Right lobe of liver (tissue), 6 donors: Measurements from ENCODE around the gene ZFP92. TPM values are rescaled to one million over a fixed set of nuclear protein-coding genes. Genes with fewer than 3 reads are reported as not detected.

Experiments used
- ATAC-seq, 4 donors: fragments of 200-7000 bp; cut with Tn5 transposase; one replicate each; pipeline ENCODE4 v1.9.1; 2020; ENCODE audit warnings: mild to moderate bottlenecking in 4 of 4, moderate library complexity in 4 of 4
- DNase-seq, 3 donors: peaks; one replicate each; pipeline ENCODE4 v3.0.0-alpha.2; 2020
- H3K27ac ChIP-seq, 3 donors: fragments of 200-600 bp; one replicate each; pipeline ENCODE4 v1.8.0; 2022
- H3K27me3 ChIP-seq, 2 donors: fragments of 200-600 bp; one replicate each; pipeline ENCODE4 v1.8.0; 2022
- H3K36me3 ChIP-seq, 4 donors: fragments of 200-600 bp; sonication (generic) in 1 of 4; one replicate each; pipeline versions ENCODE4 v1.5.1 to v1.8.0; 2017 to 2022; ENCODE audit warnings: control low read depth in 1 of 4
- H3K4me1 ChIP-seq, 4 donors: fragments of 200-600 bp; sonication (generic) in 1 of 4; one replicate each; pipeline versions ENCODE4 v1.5.1 to v1.8.0; 2017 to 2022; ENCODE audit warnings: control low read depth in 1 of 4
- H3K4me3 ChIP-seq, 3 donors: fragments of 200-600 bp; one replicate each; pipeline ENCODE4 v1.8.0; 2022
- H3K9me3 ChIP-seq, 4 donors: fragments of 200-600 bp; sonication (generic) in 1 of 4; one replicate each; pipeline versions ENCODE4 v1.5.1 to v1.8.0; 2017 to 2022; ENCODE audit warnings: control low read depth in 1 of 4
- CTCF ChIP-seq, 4 donors: fragments of 200-600 bp in 3 of 4; fragments of 450-650 bp in 1 of 4; IDR thresholded peaks; one replicate each; pipeline versions ENCODE4 v1.5.1 to v1.8.0; 2016 to 2022; ENCODE audit warnings: antibody characterized with exemption in 4 of 4, mild to moderate bottlenecking in 2 of 4
- POLR2A ChIP-seq: fragments of 450-650 bp; IDR thresholded peaks from one replicate; pipeline ENCODE4 v1.6.1; 2017; ENCODE audit warnings: antibody characterized with exemption, mild to moderate bottlenecking
- WGBS: methylation state at CpG from one replicate; pipeline ENCODE4 v1.1.6; 2018; ENCODE audit warnings: low coverage, low lambda C conversion rate; ENCODE audit not compliant: insufficient coverage; ENCODE audit errors: missing lambda C conversion rate; 5-methylcytosine and 5-hydroxymethylcytosine counted together
- intact Hi-C, 2 donors: fragments of 100-400 bp; cut with DNase I; formaldehyde crosslinking; loops; one replicate each; pipeline versions ENCODE4 v1.11.2 to v1.14.1; 2022
- total RNA-seq, 6 experiments: library from RNA; depleted of rRNA in 2 of 6; stranded (reverse); fragments of >200 nt in 2 of 6; fragmentation: NEBNext Ultra II Directional in 3 of 6; extraction: Animal tissue kit (Norgen Biotek cat#: 25700) in 3 of 6; gene quantifications; one replicate each; pipeline versions ENCODE4 v1.1.0 to v1.2.4, GENCODE V29; 2016 to 2023
- donor health status: DM: no; HTN: yes; CAD: no.
- donor health status: DM: no; HTN: no; CAD: no.
- donor health status: DM: no; HTN: no; CAD: no.
- donor health status: DM: no; HTN: yes; CAD: no.
- donor health status: DM: no; HTN: yes; CAD: no.

ZFP92 gene
- total RNA-seq, 6 experiments from 2014 or later = 0.31 to 1.4 (median 0.41) TPM

GRCh38 chrX:153407736-153408135 is 3.5 kb upstream of the ZFP92 start:
- H3K27ac ChIP-seq = no peak overlapping the region
- TF ChIP-seq CTCF (IDR thresholded peaks at IDR 0.05) (no peak), POLR2A (no peak)
- peaks cover 0 to 7% (median 0%) of the 10 kb centered on the region in 4 donors for H3K4me1 ChIP-seq
- H3K27me3 ChIP-seq = no peaks in the 10 kb centered on the region
- DNase-seq (no peak), ATAC-seq (no peak)
- no peaks in the 10 kb centered on the region for H3K36me3 ChIP-seq
- 28% methylated on average over 3 of the region's 3 CpGs for WGBS
- no peak overlapping the region for H3K4me3 ChIP-seq
- intact Hi-C loops = no loop called here
- no peaks in the 10 kb centered on the region for H3K9me3 ChIP-seq

GRCh38 chrX:153408221-153408721 is 3.0 kb upstream of the ZFP92 start:
- no peaks in the 10 kb centered on the region for H3K36me3 ChIP-seq
- peaks cover 0 to 7% (median 0%) of the 10 kb centered on the region in 4 donors for H3K4me1 ChIP-seq
- H3K9me3 ChIP-seq = no peaks in the 10 kb centered on the region
- no peak for TF ChIP-seq POLR2A
- H3K4me3 ChIP-seq = no peak overlapping the region
- 61% methylated on average over 3 of the region's 10 CpGs for WGBS
- ATAC-seq (no peak), DNase-seq (no peak)
- H3K27me3 ChIP-seq = no peaks in the 10 kb centered on the region
- intact Hi-C loops = no loop called here
- no peak overlapping the region for H3K27ac ChIP-seq

- Histone ChIP-seq H3K27ac (no peak overlapping the region), H3K4me1 (peaks cover 0 to 7% (median 0%) of the 10 kb centered on the region in 4 donors), H3K4me3 (no peak overlapping the region), H3K36me3 (no peaks in the 10 kb centered on the region), H3K9me3 (no peaks in the 10 kb centered on the region), H3K27me3 (no peaks in the 10 kb centered on the region)
- peak in 1 of 3 donors; percentile 51 for DNase-seq
- ATAC-seq = no peak
- TF ChIP-seq CTCF (IDR thresholded peaks at IDR 0.05) (no peak), POLR2A (no peak)
- 77% methylated on average over 7 of the region's 12 CpGs for WGBS
- intact Hi-C loops = no loop called here
These were observed 2.4 kb upstream of the ZFP92 start for GRCh38 chrX:153408871-153409351.

GRCh38 chrX:153409414-153410101 is 1.7 kb upstream of the ZFP92 start:
- H3K9me3 ChIP-seq = no peaks in the 10 kb centered on the region
- H3K27ac ChIP-seq = no peak overlapping the region
- TF ChIP-seq CTCF (IDR thresholded peaks at IDR 0.05) = no peak
- no peaks in the 10 kb centered on the region for H3K36me3 ChIP-seq
- 40% methylated on average over 1 of the region's 30 CpGs for WGBS
- no peaks in the 10 kb centered on the region for H3K27me3 ChIP-seq
- peaks cover 0 to 7% (median 0%) of the 10 kb centered on the region in 4 donors for H3K4me1 ChIP-seq
- DNase-seq (peak in 1 of 3 donors; percentile 51), ATAC-seq (peak; percentile 43 to 72 (median 54))
- no peak overlapping the region for H3K4me3 ChIP-seq
- intact Hi-C loops = no loop called here

- DNase-seq = no peak
- intact Hi-C loops = no loop called here
- peaks cover 0 to 7% (median 0%) of the 10 kb centered on the region in 4 donors for H3K4me1 ChIP-seq
- no peak for ATAC-seq
- no peaks in the 10 kb centered on the region for H3K9me3 ChIP-seq
- no peaks in the 10 kb centered on the region for H3K27me3 ChIP-seq
- no peak overlapping the region for H3K4me3 ChIP-seq
- H3K27ac ChIP-seq = no peak overlapping the region
- TF ChIP-seq POLR2A = no peak
- TF ChIP-seq CTCF (IDR thresholded peaks at IDR 0.05) = no peak
- 80% methylated on average over 1 of the region's 15 CpGs for WGBS
- H3K36me3 ChIP-seq = no peaks in the 10 kb centered on the region
These were observed 899 bp upstream of the ZFP92 start for GRCh38 chrX:153410373-153410772.
